ENCODE measurements around the gene RELN. TPM values are rescaled to one million over a fixed set of nuclear protein-coding genes. Genes with fewer than 3 reads are reported as not detected.

RELN gene
- total and polyA plus RNA-seq, 10 of the 15 experiments (the other 5 are each of a cell fraction or from before 2014, with no cell fraction given), result 0.11 to 0.21 TPM; not detected in 8

- Histone ChIP-seq H3K9me3 (replicated peaks; ENCODE audit: control insufficient read depth, insufficient read depth, low read length) (no peaks in the 10 kb centered on the region), H3K9ac (ENCODE audit: control insufficient read depth, insufficient read depth, low read length) (no peak overlapping the region), H4K20me1 (ENCODE audit: control insufficient read depth, insufficient read depth) (no peaks in the 10 kb centered on the region), H3K4me3 (no peak overlapping the region), H3K27me3 (replicated peaks in 1 of 2; ENCODE audit: control insufficient read depth in 2 of 2, insufficient read depth in 2 of 2, low read length in 1 of 2) (no peaks in the 10 kb centered on the region), H3K79me2 (ENCODE audit: control insufficient read depth, insufficient read depth, low read length) (no peaks in the 10 kb centered on the region), H3K27ac (ENCODE audit: control insufficient read depth, insufficient read depth) (no peak overlapping the region), H3K4me2 (ENCODE audit: control insufficient read depth, insufficient read depth) (no peak overlapping the region), H3K36me3 (ENCODE audit: control insufficient read depth in 2 of 2, insufficient read depth in 2 of 2, low read length in 1 of 2) (no peaks in the 10 kb centered on the region), H3K4me1 (ENCODE audit: control insufficient read depth, insufficient read depth, low read length) (no peaks in the 10 kb centered on the region), H2AFZ (ENCODE audit: control insufficient read depth, low read depth, low read length) (no peak overlapping the region)
- POLR2A ChIA-PET, result no interaction called here
- DNase-seq (ENCODE audit: low read depth, low spot score), result no peak
- RAD21 ChIA-PET (ENCODE audit: unreplicated experiment), result no interaction called here
- SMC1A ChIA-PET (ENCODE audit: uncharacterized antibody, unreplicated experiment), result interaction anchor here (0.5 to 1.4 kb wide), 3 partner anchors 11 to 96 kb away, joined by 3 to 4 read pairs (median 3); no protein-coding TSS in a partner anchor
- CTCF ChIA-PET, result interaction anchor here (0.8 kb wide), 1 partner anchor 20 kb away, joined by 3 read pairs; no protein-coding TSS in a partner anchor
- in situ Hi-C loops (cut with MboI) (no loop called here), intact Hi-C loops (cut with micrococcal nuclease; ENCODE audit: unreplicated experiment) (no loop called here)
- no peak for ATAC-seq
- no TSS peak for BruUV-seq (replicated peaks)
- FAIRE-seq, result no peak
- 40% methylated on average over 4 of the region's 4 CpGs for WGBS (ENCODE audit: insufficient coverage, insufficient replicate concordance, low lambda C conversion rate, missing lambda C conversion rate)
- no peak for TF ChIP-seq TAF1 (IDR thresholded peaks at IDR 0.05; ENCODE audit: borderline replicate concordance, low read depth, low read length)
- no peak for TF ChIP-seq SUPT20H (IDR thresholded peaks at IDR 0.05; ENCODE audit: borderline replicate concordance, control insufficient read depth, low read depth, low read length)
- no peak for TF ChIP-seq TCF3 (IDR thresholded peaks at IDR 0.05; ENCODE audit: borderline replicate concordance, insufficient read depth, low read depth, low read length)
- TF ChIP-seq, protein P1, sequence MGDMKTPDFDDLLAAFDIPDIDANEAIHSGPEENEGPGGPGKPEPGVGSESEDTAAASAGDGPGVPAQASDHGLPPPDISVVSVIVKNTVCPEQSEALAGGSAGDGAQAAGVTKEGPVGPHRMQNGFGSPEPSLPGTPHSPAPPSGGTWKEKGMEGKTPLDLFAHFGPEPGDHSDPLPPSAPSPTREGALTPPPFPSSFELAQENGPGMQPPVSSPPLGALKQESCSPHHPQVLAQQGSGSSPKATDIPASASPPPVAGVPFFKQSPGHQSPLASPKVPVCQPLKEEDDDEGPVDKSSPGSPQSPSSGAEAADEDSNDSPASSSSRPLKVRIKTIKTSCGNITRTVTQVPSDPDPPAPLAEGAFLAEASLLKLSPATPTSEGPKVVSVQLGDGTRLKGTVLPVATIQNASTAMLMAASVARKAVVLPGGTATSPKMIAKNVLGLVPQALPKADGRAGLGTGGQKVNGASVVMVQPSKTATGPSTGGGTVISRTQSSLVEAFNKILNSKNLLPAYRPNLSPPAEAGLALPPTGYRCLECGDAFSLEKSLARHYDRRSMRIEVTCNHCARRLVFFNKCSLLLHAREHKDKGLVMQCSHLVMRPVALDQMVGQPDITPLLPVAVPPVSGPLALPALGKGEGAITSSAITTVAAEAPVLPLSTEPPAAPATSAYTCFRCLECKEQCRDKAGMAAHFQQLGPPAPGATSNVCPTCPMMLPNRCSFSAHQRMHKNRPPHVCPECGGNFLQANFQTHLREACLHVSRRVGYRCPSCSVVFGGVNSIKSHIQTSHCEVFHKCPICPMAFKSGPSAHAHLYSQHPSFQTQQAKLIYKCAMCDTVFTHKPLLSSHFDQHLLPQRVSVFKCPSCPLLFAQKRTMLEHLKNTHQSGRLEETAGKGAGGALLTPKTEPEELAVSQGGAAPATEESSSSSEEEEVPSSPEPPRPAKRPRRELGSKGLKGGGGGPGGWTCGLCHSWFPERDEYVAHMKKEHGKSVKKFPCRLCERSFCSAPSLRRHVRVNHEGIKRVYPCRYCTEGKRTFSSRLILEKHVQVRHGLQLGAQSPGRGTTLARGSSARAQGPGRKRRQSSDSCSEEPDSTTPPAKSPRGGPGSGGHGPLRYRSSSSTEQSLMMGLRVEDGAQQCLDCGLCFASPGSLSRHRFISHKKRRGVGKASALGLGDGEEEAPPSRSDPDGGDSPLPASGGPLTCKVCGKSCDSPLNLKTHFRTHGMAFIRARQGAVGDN (IDR thresholded peaks at IDR 0.05), result no peak
- TF ChIP-seq RUNX3 (IDR thresholded peaks at IDR 0.05; ENCODE audit: low read length), result no peak
- TF ChIP-seq JUND (IDR thresholded peaks at IDR 0.05; ENCODE audit: low read depth, low read length), result no peak
- no peak for TF ChIP-seq NR2C1 (IDR thresholded peaks at IDR 0.05)
- TF ChIP-seq E2F4 (IDR thresholded peaks at IDR 0.05; ENCODE audit: low read depth, low read length), result no peak
- TF ChIP-seq MEF2B (IDR thresholded peaks at IDR 0.05; ENCODE audit: partially characterized antibody, poor library complexity, severe bottlenecking), result no peak
- TF ChIP-seq, protein P2, sequence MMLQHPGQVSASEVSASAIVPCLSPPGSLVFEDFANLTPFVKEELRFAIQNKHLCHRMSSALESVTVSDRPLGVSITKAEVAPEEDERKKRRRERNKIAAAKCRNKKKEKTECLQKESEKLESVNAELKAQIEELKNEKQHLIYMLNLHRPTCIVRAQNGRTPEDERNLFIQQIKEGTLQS (IDR thresholded peaks at IDR 0.05; ENCODE audit: borderline replicate concordance, extremely low read depth, low read depth, low read length), result no peak
- no peak for TF ChIP-seq CBFB (IDR thresholded peaks at IDR 0.05; ENCODE audit: low read depth)
- TF ChIP-seq IRF4 (IDR thresholded peaks at IDR 0.05; ENCODE audit: low read depth, low read length), result no peak
- TF ChIP-seq, protein P3, sequence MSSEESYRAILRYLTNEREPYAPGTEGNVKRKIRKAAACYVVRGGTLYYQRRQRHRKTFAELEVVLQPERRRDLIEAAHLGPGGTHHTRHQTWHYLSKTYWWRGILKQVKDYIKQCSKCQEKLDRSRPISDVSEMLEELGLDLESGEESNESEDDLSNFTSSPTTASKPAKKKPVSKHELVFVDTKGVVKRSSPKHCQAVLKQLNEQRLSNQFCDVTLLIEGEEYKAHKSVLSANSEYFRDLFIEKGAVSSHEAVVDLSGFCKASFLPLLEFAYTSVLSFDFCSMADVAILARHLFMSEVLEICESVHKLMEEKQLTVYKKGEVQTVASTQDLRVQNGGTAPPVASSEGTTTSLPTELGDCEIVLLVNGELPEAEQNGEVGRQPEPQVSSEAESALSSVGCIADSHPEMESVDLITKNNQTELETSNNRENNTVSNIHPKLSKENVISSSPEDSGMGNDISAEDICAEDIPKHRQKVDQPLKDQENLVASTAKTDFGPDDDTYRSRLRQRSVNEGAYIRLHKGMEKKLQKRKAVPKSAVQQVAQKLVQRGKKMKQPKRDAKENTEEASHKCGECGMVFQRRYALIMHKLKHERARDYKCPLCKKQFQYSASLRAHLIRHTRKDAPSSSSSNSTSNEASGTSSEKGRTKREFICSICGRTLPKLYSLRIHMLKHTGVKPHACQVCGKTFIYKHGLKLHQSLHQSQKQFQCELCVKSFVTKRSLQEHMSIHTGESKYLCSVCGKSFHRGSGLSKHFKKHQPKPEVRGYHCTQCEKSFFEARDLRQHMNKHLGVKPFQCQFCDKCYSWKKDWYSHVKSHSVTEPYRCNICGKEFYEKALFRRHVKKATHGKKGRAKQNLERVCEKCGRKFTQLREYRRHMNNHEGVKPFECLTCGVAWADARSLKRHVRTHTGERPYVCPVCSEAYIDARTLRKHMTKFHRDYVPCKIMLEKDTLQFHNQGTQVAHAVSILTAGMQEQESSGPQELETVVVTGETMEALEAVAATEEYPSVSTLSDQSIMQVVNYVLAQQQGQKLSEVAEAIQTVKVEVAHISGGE (CRISPR knock-in tag; IDR thresholded peaks at IDR 0.05), result no peak
- TF ChIP-seq RAD51 (IDR thresholded peaks at IDR 0.05), result no peak
- no peak for TF ChIP-seq ZNF274 (IDR thresholded peaks at IDR 0.05; ENCODE audit: insufficient read depth, insufficient read length)
These were observed 22.7 kb downstream of the RELN start for GRCh38 chr7:103966593-103967277.

Measured in GM12878 (cell line).